ENCODE data around the gene SPON1. TPM values are rescaled to one million over a fixed set of nuclear protein-coding genes. Genes with fewer than 3 reads are reported as not detected.

SPON1 gene
- total RNA-seq, 1 donor, result 0.72 TPM

DNA sequence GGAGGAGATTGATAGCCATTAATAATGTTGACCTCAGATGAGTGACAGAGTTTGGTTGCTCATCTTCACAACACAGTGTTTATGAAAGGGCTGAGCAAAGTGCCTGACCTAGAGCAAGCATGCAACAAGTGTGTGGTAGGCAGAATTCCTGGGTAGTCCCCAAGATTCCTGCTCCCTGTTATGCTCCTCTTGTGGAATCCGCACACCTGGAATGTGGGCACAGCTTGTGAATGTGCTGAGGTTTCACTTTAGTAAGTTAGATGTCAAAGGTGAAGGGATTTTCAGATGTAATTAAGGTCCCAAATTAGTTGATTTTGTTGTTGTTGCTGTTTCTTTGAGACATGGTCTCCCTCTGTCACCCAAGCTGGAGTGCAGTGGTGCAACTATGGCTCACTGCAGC is 20.7 kb upstream of the SPON1 start:
- H3K27me3 ChIP-seq (ENCODE audit: insufficient read depth, low read length), result no peaks in the 10 kb centered on the region
- peaks cover 13% of the 10 kb centered on the region for H3K4me1 ChIP-seq (ENCODE audit: insufficient read depth, low read length)
- H3K79me2 ChIP-seq (ENCODE audit: insufficient read depth, low read length), result no peaks in the 10 kb centered on the region
- no peak for DNase-seq (ENCODE audit: insufficient read length, low spot score, missing footprints)
- no peaks in the 10 kb centered on the region for H3K9me3 ChIP-seq (ENCODE audit: low read depth, low read length)
- no peak overlapping the region for H3K4me2 ChIP-seq (ENCODE audit: insufficient read depth, low read length)
- no peak overlapping the region for H3K4me3 ChIP-seq (ENCODE audit: insufficient read depth, low read length)
- H3K36me3 ChIP-seq (ENCODE audit: insufficient read depth, low read length), result no peaks in the 10 kb centered on the region
- no peak overlapping the region for H2AFZ ChIP-seq (ENCODE audit: low read length)
- H3K27ac ChIP-seq (ENCODE audit: low read depth, low read length), result no peak overlapping the region
- TF ChIP-seq, protein P1, sequence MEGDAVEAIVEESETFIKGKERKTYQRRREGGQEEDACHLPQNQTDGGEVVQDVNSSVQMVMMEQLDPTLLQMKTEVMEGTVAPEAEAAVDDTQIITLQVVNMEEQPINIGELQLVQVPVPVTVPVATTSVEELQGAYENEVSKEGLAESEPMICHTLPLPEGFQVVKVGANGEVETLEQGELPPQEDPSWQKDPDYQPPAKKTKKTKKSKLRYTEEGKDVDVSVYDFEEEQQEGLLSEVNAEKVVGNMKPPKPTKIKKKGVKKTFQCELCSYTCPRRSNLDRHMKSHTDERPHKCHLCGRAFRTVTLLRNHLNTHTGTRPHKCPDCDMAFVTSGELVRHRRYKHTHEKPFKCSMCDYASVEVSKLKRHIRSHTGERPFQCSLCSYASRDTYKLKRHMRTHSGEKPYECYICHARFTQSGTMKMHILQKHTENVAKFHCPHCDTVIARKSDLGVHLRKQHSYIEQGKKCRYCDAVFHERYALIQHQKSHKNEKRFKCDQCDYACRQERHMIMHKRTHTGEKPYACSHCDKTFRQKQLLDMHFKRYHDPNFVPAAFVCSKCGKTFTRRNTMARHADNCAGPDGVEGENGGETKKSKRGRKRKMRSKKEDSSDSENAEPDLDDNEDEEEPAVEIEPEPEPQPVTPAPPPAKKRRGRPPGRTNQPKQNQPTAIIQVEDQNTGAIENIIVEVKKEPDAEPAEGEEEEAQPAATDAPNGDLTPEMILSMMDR (IDR thresholded peaks at IDR 0.05; ENCODE audit: extremely low read depth, low read depth, low read length), result no peak
- H4K20me1 ChIP-seq (ENCODE audit: insufficient read depth, low read length), result no peaks in the 10 kb centered on the region

DNA sequence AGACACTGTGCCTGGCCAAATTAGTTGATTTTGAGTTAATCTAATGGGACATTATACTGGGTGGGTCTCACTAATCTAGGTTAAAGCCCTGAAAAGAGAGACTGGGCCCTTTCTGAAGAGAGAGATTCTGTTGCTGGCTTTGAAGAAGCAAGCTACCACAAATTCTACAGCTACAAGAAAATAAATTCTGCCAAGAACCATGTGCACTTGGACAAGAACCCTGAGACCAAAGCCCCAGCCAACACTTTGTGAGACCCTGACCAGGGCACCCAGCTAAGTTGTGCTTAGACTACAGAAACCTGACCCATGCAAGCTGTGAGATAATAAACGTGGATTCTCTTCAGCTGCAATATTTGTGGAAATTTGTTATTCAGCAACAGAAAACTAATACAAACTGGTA is 20.1 kb upstream of the SPON1 start:
- Histone ChIP-seq H2AFZ (ENCODE audit: low read length) (no peak overlapping the region), H3K27me3 (ENCODE audit: insufficient read depth, low read length) (no peaks in the 10 kb centered on the region), H4K20me1 (ENCODE audit: insufficient read depth, low read length) (no peaks in the 10 kb centered on the region), H3K4me1 (ENCODE audit: insufficient read depth, low read length) (peaks cover 13% of the 10 kb centered on the region), H3K4me2 (ENCODE audit: insufficient read depth, low read length) (no peak overlapping the region), H3K79me2 (ENCODE audit: insufficient read depth, low read length) (no peaks in the 10 kb centered on the region), H3K4me3 (ENCODE audit: insufficient read depth, low read length) (no peak overlapping the region), H3K9me3 (ENCODE audit: low read depth, low read length) (no peaks in the 10 kb centered on the region), H3K36me3 (ENCODE audit: insufficient read depth, low read length) (no peaks in the 10 kb centered on the region), H3K27ac (ENCODE audit: low read depth, low read length) (no peak overlapping the region)
- TF ChIP-seq, protein P1 (IDR thresholded peaks at IDR 0.05; ENCODE audit: extremely low read depth, low read depth, low read length), result no peak
- DNase-seq (ENCODE audit: insufficient read length, low spot score, missing footprints), result no peak

DNA sequence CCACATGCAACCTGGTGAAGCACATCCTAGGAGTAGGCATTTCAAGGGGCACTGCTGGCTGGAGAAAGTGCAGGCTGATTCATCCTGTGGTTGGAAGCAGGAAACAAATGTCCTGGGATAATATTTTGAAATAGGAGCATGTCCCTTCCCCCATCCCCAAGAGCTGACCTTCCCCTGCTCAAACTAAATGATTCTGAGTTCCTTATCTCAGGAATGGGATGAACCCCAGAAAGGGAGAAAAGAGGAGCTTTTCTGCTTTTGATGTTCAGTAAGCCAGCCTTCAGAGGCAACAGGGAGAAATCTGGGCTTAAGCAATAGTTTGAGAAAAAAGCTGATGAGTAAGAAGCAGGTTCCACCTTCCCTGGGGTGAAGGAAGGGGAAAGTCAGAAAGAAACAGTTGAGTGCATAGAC is 19.5 kb upstream of the SPON1 start:
- no peaks in the 10 kb centered on the region for H3K9me3 ChIP-seq (ENCODE audit: low read depth, low read length)
- no peak overlapping the region for H3K4me3 ChIP-seq (ENCODE audit: insufficient read depth, low read length)
- peak overlapping the region; percentile 3 for H3K4me2 ChIP-seq (ENCODE audit: insufficient read depth, low read length)
- no peak overlapping the region for H3K27ac ChIP-seq (ENCODE audit: low read depth, low read length)
- no peaks in the 10 kb centered on the region for H3K27me3 ChIP-seq (ENCODE audit: insufficient read depth, low read length)
- TF ChIP-seq, protein P1 (IDR thresholded peaks at IDR 0.05; ENCODE audit: extremely low read depth, low read depth, low read length), result no peak
- H2AFZ ChIP-seq (ENCODE audit: low read length), result peak overlapping the region; percentile 74
- DNase-seq (ENCODE audit: insufficient read length, low spot score, missing footprints), result no peak
- H3K4me1 ChIP-seq (ENCODE audit: insufficient read depth, low read length), result peaks cover 13% of the 10 kb centered on the region
- no peaks in the 10 kb centered on the region for H3K36me3 ChIP-seq (ENCODE audit: insufficient read depth, low read length)
- H4K20me1 ChIP-seq (ENCODE audit: insufficient read depth, low read length), result no peaks in the 10 kb centered on the region
- H3K79me2 ChIP-seq (ENCODE audit: insufficient read depth, low read length), result no peaks in the 10 kb centered on the region

DNA sequence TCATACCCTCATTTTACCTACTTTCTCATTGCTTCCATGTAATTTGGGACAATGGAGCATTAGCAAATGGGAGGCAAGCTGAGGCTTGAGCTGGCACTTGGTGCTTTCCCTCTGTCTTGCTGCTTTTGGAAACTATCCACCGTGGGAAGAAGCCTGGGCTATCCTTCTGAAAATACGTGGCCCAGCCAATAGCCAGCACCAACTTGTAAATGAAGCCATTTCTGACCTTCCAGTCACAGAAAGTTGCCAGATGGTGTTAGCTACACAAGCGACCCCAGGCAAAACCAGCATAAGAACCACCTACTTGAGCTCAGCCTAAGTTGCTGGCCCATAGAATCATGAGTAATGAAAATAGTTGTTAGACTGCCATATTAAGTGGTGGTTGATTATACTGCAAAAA is 18.5 kb upstream of the SPON1 start:
- Histone ChIP-seq H2AFZ (ENCODE audit: low read length) (no peak overlapping the region), H3K4me3 (ENCODE audit: insufficient read depth, low read length) (no peak overlapping the region), H4K20me1 (ENCODE audit: insufficient read depth, low read length) (no peaks in the 10 kb centered on the region), H3K4me2 (ENCODE audit: insufficient read depth, low read length) (no peak overlapping the region), H3K79me2 (ENCODE audit: insufficient read depth, low read length) (no peaks in the 10 kb centered on the region), H3K36me3 (ENCODE audit: insufficient read depth, low read length) (no peaks in the 10 kb centered on the region), H3K27me3 (ENCODE audit: insufficient read depth, low read length) (no peaks in the 10 kb centered on the region), H3K9me3 (ENCODE audit: low read depth, low read length) (no peaks in the 10 kb centered on the region), H3K27ac (ENCODE audit: low read depth, low read length) (no peak overlapping the region), H3K4me1 (ENCODE audit: insufficient read depth, low read length) (peaks cover 13% of the 10 kb centered on the region)
- no peak for DNase-seq (ENCODE audit: insufficient read length, low spot score, missing footprints)
- TF ChIP-seq, protein P1 (IDR thresholded peaks at IDR 0.05; ENCODE audit: extremely low read depth, low read depth, low read length), result no peak
